Measurements from ENCODE around the gene MEAF6. TPM values are rescaled to one million over a fixed set of nuclear protein-coding genes. Genes with fewer than 3 reads are reported as not detected.

The MEAF6 gene
- total and polyA plus RNA-seq, 2 experiments from 2014 or later: 60.1 to 64.5 TPM

DNA sequence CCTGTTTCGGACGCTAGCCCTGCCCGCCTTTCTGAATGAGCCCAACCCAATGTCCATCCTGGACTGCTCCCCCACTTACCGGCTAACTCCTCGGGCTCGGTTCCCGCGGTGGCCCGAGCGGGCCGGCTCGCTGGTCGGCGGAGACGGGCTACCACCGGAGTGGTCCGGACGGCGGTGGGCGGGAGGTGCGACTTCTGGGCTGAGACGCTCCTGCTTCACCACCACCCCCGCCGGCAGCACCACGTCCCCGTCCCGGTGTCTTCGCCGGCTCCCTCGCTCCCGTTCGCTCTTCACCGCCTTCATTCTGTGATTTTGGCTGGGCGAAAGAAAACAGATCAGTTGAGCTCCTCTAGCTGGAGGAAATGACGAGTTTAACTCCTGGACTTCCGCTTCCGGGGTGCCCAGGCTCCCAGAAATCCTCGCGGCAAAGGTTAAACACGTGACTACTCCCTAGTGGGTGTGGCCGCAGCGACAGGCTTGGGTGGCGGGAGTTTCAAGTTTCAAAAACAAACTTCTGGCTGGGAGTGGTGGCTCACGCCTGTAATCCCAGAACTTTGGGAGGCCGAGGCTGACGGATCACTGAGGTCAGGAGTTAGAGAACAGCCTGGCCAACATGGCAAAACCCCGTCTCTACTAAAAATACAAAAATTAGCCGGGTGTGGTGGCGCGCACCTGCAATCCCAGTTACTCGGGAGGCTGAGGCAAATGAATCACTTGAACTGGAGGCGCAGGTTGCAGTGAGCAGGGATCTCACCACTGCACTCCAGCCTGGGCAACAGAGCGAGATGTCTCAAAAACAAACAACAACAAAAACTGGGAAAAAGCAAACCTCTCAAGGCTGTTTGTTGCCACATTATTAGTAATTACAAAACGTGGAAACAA, 39.6 kb upstream of the MEAF6 start, which contains the start of gene SNIP1 (continued):
- peak; percentile 68 for TF ChIP-seq POLR2AphosphoS5 (IDR thresholded peaks at IDR 0.05; ENCODE audit: low read depth)
- TF ChIP-seq STAT1 (IDR thresholded peaks at IDR 0.05; ENCODE audit: unreplicated experiment): no peak
- no peak for TF ChIP-seq JUNB (IDR thresholded peaks at IDR 0.05; ENCODE audit: unreplicated experiment)
- no peak for TF ChIP-seq EZH2 (IDR thresholded peaks at IDR 0.05; ENCODE audit: low read depth, unreplicated experiment)
- TF ChIP-seq, protein P1, sequence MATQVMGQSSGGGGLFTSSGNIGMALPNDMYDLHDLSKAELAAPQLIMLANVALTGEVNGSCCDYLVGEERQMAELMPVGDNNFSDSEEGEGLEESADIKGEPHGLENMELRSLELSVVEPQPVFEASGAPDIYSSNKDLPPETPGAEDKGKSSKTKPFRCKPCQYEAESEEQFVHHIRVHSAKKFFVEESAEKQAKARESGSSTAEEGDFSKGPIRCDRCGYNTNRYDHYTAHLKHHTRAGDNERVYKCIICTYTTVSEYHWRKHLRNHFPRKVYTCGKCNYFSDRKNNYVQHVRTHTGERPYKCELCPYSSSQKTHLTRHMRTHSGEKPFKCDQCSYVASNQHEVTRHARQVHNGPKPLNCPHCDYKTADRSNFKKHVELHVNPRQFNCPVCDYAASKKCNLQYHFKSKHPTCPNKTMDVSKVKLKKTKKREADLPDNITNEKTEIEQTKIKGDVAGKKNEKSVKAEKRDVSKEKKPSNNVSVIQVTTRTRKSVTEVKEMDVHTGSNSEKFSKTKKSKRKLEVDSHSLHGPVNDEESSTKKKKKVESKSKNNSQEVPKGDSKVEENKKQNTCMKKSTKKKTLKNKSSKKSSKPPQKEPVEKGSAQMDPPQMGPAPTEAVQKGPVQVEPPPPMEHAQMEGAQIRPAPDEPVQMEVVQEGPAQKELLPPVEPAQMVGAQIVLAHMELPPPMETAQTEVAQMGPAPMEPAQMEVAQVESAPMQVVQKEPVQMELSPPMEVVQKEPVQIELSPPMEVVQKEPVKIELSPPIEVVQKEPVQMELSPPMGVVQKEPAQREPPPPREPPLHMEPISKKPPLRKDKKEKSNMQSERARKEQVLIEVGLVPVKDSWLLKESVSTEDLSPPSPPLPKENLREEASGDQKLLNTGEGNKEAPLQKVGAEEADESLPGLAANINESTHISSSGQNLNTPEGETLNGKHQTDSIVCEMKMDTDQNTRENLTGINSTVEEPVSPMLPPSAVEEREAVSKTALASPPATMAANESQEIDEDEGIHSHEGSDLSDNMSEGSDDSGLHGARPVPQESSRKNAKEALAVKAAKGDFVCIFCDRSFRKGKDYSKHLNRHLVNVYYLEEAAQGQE (IDR thresholded peaks at IDR 0.05; ENCODE audit: unreplicated experiment): no peak
- peak; percentile 86 for TF ChIP-seq CREB1 (CRISPR knock-in tag; IDR thresholded peaks at IDR 0.05; ENCODE audit: low read depth)
- TF ChIP-seq NANOG (IDR thresholded peaks at IDR 0.05; ENCODE audit: borderline replicate concordance): no peak
- TF ChIP-seq, protein P2, sequence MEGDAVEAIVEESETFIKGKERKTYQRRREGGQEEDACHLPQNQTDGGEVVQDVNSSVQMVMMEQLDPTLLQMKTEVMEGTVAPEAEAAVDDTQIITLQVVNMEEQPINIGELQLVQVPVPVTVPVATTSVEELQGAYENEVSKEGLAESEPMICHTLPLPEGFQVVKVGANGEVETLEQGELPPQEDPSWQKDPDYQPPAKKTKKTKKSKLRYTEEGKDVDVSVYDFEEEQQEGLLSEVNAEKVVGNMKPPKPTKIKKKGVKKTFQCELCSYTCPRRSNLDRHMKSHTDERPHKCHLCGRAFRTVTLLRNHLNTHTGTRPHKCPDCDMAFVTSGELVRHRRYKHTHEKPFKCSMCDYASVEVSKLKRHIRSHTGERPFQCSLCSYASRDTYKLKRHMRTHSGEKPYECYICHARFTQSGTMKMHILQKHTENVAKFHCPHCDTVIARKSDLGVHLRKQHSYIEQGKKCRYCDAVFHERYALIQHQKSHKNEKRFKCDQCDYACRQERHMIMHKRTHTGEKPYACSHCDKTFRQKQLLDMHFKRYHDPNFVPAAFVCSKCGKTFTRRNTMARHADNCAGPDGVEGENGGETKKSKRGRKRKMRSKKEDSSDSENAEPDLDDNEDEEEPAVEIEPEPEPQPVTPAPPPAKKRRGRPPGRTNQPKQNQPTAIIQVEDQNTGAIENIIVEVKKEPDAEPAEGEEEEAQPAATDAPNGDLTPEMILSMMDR (conservative IDR thresholded peaks at IDR 0.05; ENCODE audit: low read depth in 2 of 2): no peak
- no peak for TF ChIP-seq EZH2phosphoT487 (IDR thresholded peaks at IDR 0.05; ENCODE audit: unreplicated experiment)
- no peak for TF ChIP-seq ZNF114 (CRISPR knock-in tag; IDR thresholded peaks at IDR 0.05)
- TF ChIP-seq, protein P3, sequence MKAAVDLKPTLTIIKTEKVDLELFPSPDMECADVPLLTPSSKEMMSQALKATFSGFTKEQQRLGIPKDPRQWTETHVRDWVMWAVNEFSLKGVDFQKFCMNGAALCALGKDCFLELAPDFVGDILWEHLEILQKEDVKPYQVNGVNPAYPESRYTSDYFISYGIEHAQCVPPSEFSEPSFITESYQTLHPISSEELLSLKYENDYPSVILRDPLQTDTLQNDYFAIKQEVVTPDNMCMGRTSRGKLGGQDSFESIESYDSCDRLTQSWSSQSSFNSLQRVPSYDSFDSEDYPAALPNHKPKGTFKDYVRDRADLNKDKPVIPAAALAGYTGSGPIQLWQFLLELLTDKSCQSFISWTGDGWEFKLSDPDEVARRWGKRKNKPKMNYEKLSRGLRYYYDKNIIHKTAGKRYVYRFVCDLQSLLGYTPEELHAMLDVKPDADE (IDR thresholded peaks at IDR 0.05): peak; percentile 89

DNA sequence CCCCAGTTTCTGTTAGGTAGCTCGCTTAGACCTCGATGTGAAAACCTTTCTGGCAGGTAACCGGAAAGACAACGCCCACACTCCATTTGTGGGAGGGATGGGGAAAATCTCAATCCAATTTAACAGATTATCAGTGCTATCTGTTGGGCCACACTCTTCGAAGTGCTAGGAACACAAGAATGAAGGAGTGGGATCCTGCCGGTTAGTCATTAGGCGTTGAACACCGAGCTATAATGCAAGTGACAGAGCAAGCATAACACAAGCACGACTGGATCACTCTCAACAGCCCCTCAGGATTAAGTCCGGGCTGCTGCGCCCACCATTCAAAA, 39.0 kb upstream of the MEAF6 start:
- TF ChIP-seq EZH2phosphoT487 (IDR thresholded peaks at IDR 0.05; ENCODE audit: unreplicated experiment) (no peak), STAT1 (IDR thresholded peaks at IDR 0.05; ENCODE audit: unreplicated experiment) (no peak), EZH2 (IDR thresholded peaks at IDR 0.05; ENCODE audit: low read depth, unreplicated experiment) (no peak), ZNF114 (CRISPR knock-in tag; IDR thresholded peaks at IDR 0.05) (no peak), CREB1 (CRISPR knock-in tag; IDR thresholded peaks at IDR 0.05; ENCODE audit: low read depth) (no peak)
- no peak overlapping the region for H3K27ac ChIP-seq (ENCODE audit: low read depth)
- H3K4me3 ChIP-seq: peak overlapping the region; percentile 91
- peak; percentile 16 for DNase-seq (ENCODE audit: low spot score)
- H3K36me3 ChIP-seq (ENCODE audit: insufficient read depth): peaks cover 3% of the 10 kb centered on the region; the same call in 1 of the 2 replicates
- no peaks in the 10 kb centered on the region for H3F3A ChIP-seq (replicated peaks; ENCODE audit: low read depth)
- H3K4me2 ChIP-seq: peak overlapping the region; percentile 99
- H3K27me3 Mint-ChIP-seq (ENCODE audit: insufficient read depth, low read depth, poor library complexity): peaks cover 18% of the 10 kb centered on the region
- H4K20me1 ChIP-seq (replicated peaks; ENCODE audit: insufficient read depth): peaks cover 20% of the 10 kb centered on the region
- H2AFZ ChIP-seq: peak overlapping the region; percentile 24; the same call in 1 of the 2 replicates
- peaks cover 10% of the 10 kb centered on the region; the same call in 1 of the 2 replicates for H3K4me1 ChIP-seq (ENCODE audit: insufficient read depth)
- peaks cover 46% of the 10 kb centered on the region for H3K79me2 ChIP-seq (replicated peaks; ENCODE audit: insufficient read depth)
- peak overlapping the region; percentile 98 for H3K4me3 Mint-ChIP-seq
- peaks cover 25% of the 10 kb centered on the region for H3K36me3 Mint-ChIP-seq (ENCODE audit: low read depth)
- H3K27ac Mint-ChIP-seq: 0 out of 2 replicates have a peak overlapping the region, but pooled peaks have one; percentile 14
- H3K4me1 Mint-ChIP-seq: peaks cover 27% of the 10 kb centered on the region
- ATAC-seq: no peak
- no peaks in the 10 kb centered on the region for H3K27me3 ChIP-seq (ENCODE audit: insufficient read depth)
- H3K9me2 ChIP-seq (ENCODE audit: insufficient read depth): peaks cover 5% of the 10 kb centered on the region; the same call in 1 of the 2 replicates
- H3K9me3 Mint-ChIP-seq: peaks cover 6% of the 10 kb centered on the region; the same call in 2 of the 3 replicates
